ENCODE measurements around the gene AUP1. TPM values are rescaled to one million over a fixed set of nuclear protein-coding genes. Genes with fewer than 3 reads are reported as not detected.

AUP1 gene
- total RNA-seq, 6 experiments from 2014 or later, result 64.6 to 109 (median 80.4) TPM

DNA sequence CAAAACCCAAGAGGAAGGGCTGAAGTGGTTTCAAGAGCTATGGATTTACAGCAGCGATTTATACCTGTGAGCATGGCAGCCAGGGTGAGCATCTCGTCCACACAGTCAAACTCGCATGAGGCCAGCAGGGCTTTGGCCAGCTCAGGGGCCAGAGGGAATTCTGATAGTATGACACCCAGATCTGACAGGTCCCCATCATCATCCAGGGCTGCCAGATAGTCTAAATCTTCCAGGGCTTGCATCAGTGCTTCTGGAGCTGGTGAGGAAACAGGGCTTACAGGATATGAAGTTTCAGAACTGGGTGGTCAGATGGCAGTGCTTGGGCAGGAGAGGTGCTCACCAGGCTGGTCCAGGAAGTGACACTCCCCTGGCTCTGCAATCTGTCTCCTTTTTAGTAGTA, 7.0 kb downstream of the AUP1 start:
- DNase-seq (no peak), ATAC-seq (no peak)
- H3K4me1 ChIP-seq, result no peaks in the 10 kb centered on the region
- H3K9me3 ChIP-seq, result no peaks in the 10 kb centered on the region
- TF ChIP-seq, protein P1, sequence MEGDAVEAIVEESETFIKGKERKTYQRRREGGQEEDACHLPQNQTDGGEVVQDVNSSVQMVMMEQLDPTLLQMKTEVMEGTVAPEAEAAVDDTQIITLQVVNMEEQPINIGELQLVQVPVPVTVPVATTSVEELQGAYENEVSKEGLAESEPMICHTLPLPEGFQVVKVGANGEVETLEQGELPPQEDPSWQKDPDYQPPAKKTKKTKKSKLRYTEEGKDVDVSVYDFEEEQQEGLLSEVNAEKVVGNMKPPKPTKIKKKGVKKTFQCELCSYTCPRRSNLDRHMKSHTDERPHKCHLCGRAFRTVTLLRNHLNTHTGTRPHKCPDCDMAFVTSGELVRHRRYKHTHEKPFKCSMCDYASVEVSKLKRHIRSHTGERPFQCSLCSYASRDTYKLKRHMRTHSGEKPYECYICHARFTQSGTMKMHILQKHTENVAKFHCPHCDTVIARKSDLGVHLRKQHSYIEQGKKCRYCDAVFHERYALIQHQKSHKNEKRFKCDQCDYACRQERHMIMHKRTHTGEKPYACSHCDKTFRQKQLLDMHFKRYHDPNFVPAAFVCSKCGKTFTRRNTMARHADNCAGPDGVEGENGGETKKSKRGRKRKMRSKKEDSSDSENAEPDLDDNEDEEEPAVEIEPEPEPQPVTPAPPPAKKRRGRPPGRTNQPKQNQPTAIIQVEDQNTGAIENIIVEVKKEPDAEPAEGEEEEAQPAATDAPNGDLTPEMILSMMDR (IDR thresholded peaks at IDR 0.05), result no peak
- no peak overlapping the region for H3K27ac ChIP-seq
- peaks cover 0 to 16% (median 7%) of the 10 kb centered on the region in 4 donors for H3K36me3 ChIP-seq
- WGBS (ENCODE audit: insufficient coverage, low coverage, low lambda C conversion rate, missing lambda C conversion rate), result no CpG with 5 or more reads among the region's 3 CpGs
- intact Hi-C loops (cut with DNase I), result no loop called here
- H3K4me3 ChIP-seq, result no peak overlapping the region
- peaks cover 0 to 3% of the 10 kb centered on the region in 2 donors for H3K27me3 ChIP-seq

DNA sequence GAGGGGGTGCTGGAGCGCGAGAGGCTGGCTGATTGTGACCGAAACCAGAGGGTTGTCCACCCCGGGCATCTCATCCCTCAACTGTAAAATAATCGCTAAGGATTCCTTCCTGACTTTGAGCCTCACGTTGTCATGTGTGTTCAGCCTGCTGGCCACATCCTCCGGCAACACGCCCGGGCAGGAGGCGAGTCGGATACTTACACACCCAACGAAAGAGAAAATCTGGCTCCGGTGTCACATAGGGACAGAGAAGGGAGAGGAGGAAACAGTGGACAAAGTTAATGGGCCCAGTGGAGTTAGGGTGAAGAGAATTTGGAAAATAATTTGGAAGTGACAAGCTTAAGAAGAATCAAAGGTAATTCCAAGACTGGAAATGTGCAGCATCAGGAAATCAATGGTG, 12.9 kb downstream of the AUP1 start:
- H3K36me3 ChIP-seq, result no peaks in the 10 kb centered on the region
- TF ChIP-seq POLR2A (IDR thresholded peaks at IDR 0.05), result no peak
- TF ChIP-seq, protein P1 (IDR thresholded peaks at IDR 0.05), result no peak
- H3K27ac ChIP-seq, result no peak overlapping the region
- peaks cover 6 to 52% of the 10 kb centered on the region in 2 donors for H3K27me3 ChIP-seq
- H3K4me3 ChIP-seq, result no peak overlapping the region
- DNase-seq, result no peak
- 53% methylated on average over 8 of the region's 13 CpGs for WGBS (ENCODE audit: insufficient coverage, low coverage, low lambda C conversion rate, missing lambda C conversion rate)
- intact Hi-C loops (cut with DNase I), result no loop called here
- H3K4me1 ChIP-seq, result peaks cover 0 to 12% (median 0%) of the 10 kb centered on the region in 4 donors
- ATAC-seq, result no peak
- H3K9me3 ChIP-seq, result no peaks in the 10 kb centered on the region

DNA sequence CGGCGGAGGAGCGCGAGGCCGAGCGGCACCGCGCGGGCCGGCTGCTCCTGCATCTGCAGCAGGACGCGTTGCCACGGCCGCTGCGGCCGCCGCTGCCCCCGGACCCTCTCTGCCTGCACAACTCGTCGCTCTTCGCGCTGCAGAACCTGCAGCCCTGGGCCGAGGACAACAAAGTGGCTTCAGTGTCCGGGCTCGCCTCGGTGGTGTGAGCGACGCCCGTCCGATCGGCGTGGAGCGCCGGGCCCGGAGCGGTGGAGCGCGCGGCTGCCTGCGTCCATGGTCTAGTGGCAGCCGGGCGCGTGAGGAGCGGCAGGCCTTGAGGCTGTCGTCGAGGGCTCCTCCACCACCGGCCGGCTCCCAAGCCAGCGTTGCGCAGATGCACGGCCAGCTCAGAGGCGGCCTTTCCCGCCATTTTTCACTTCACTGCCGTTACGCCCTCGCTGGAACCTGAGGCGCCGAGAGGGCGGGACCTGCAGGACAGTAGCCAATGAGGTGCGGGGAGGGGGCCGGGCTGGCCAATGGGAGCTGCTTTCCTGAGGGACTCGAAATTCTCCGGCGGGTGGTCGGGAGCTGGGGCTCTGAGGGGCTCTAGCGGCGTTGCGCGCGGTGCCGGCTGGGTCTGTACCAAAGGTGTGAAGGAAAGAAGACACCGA, 13.4 kb downstream of the AUP1 start:
- WGBS (ENCODE audit: insufficient coverage, low coverage, low lambda C conversion rate, missing lambda C conversion rate), result 38% methylated on average over 3 of the region's 72 CpGs
- ATAC-seq, result peak; percentile 66 to 83 (median 76)

DNA sequence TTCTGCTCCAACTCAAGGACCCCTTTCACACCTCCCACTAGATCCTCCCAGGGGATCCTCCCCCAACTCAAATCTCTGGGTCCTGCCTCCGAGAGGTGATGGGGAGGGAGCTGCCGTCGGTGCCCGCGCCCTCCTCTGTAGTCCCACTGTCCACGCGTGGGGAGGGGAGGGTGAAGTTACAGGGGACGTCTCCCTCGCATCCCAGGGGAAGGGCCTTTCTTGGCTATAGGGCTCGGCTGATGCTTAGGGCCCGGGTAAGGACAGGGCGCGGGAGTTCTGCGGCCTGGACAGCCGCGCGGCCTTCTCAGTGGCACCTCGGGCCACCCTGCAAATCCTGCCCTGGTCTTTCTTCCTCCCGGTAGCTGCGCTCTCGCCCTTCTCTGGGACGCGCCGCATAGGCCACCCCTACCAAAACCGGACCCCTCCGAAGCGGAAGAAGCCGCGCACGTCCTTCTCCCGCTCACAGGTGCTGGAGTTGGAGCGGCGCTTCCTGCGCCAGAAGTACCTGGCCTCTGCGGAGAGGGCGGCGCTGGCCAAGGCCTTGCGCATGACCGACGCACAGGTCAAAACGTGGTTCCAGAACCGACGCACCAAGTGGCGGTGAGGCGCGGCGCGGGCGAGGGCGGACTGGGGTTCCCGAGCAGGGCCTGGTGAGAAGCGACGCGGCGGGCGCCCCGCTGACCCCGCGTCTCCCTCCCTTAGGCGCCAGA, 14.1 kb downstream of the AUP1 start:
- Histone ChIP-seq H3K27me3 (peaks cover 6 to 52% of the 10 kb centered on the region in 2 donors), H3K27ac (no peak overlapping the region), H3K9me3 (no peaks in the 10 kb centered on the region), H3K4me1 (peaks cover 0 to 12% (median 0%) of the 10 kb centered on the region in 4 donors), H3K4me3 (peak overlapping the region; percentile 10 to 36 (median 16)), H3K36me3 (no peaks in the 10 kb centered on the region)
- no peak for DNase-seq
- ATAC-seq, result peak in 3 of 4 donors; percentile 8 to 45 (median 41)
- intact Hi-C loops (cut with DNase I), result no loop called here
- TF ChIP-seq, protein P1 (IDR thresholded peaks at IDR 0.05), result no peak
- no peak for TF ChIP-seq POLR2A (IDR thresholded peaks at IDR 0.05)
- 0% methylated on average over 1 of the region's 60 CpGs for WGBS (ENCODE audit: insufficient coverage, low coverage, low lambda C conversion rate, missing lambda C conversion rate)

More for the DNA sequence above, 13.4 kb downstream of the AUP1 start:
- H3K27ac ChIP-seq, result no peak overlapping the region
- peaks cover 6 to 52% of the 10 kb centered on the region in 2 donors for H3K27me3 ChIP-seq
- no peak for TF ChIP-seq POLR2A (IDR thresholded peaks at IDR 0.05)
- TF ChIP-seq, protein P1 (IDR thresholded peaks at IDR 0.05), result no peak
- no peaks in the 10 kb centered on the region for H3K36me3 ChIP-seq
- H3K4me1 ChIP-seq, result peaks cover 0 to 12% (median 0%) of the 10 kb centered on the region in 4 donors
- H3K4me3 ChIP-seq, result peak overlapping the region; percentile 10 to 36 (median 16)
- H3K9me3 ChIP-seq, result no peaks in the 10 kb centered on the region
- DNase-seq, result peak in 1 of 3 donors; percentile 61
- intact Hi-C loops (cut with DNase I), result no loop called here
